ENCODE data around the gene ALOX15B.

The ALOX15B gene

DNA sequence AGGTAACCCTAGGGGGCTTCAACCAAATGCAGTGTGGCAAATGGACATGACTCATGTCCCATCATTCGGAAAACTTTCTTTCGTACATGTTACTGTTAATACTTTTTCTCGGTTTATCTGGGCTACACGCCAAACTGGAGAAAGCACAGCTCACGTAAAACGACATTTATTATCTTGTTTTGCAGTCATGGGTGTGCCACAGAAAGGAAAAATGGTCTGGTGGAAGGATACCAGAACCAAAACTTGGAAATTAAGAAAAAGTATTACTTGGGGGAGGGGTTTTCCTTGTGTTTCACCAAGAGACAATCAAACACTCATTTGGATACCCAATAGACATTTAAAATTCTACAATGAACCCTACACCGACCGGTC, 23.6 kb downstream of the ALOX15B start:
- H3K36me3 Mint-ChIP-seq (ENCODE audit: low read depth), result no peaks in the 10 kb centered on the region
- peaks cover 98% of the 10 kb centered on the region for H3K27me3 Mint-ChIP-seq (ENCODE audit: low read depth)
- peaks cover 16% of the 10 kb centered on the region for H3K4me1 Mint-ChIP-seq
- H3K9me3 Mint-ChIP-seq, result no peaks in the 10 kb centered on the region
- TF ChIP-seq, protein P1, sequence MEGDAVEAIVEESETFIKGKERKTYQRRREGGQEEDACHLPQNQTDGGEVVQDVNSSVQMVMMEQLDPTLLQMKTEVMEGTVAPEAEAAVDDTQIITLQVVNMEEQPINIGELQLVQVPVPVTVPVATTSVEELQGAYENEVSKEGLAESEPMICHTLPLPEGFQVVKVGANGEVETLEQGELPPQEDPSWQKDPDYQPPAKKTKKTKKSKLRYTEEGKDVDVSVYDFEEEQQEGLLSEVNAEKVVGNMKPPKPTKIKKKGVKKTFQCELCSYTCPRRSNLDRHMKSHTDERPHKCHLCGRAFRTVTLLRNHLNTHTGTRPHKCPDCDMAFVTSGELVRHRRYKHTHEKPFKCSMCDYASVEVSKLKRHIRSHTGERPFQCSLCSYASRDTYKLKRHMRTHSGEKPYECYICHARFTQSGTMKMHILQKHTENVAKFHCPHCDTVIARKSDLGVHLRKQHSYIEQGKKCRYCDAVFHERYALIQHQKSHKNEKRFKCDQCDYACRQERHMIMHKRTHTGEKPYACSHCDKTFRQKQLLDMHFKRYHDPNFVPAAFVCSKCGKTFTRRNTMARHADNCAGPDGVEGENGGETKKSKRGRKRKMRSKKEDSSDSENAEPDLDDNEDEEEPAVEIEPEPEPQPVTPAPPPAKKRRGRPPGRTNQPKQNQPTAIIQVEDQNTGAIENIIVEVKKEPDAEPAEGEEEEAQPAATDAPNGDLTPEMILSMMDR (IDR thresholded peaks at IDR 0.05; ENCODE audit: unreplicated experiment in 3 of 3), result no peak
- H3K27ac Mint-ChIP-seq, result no peak overlapping the region
- peak overlapping the region in 2 of 3 experiments; percentile 5 to 44 for H3K4me3 Mint-ChIP-seq

DNA sequence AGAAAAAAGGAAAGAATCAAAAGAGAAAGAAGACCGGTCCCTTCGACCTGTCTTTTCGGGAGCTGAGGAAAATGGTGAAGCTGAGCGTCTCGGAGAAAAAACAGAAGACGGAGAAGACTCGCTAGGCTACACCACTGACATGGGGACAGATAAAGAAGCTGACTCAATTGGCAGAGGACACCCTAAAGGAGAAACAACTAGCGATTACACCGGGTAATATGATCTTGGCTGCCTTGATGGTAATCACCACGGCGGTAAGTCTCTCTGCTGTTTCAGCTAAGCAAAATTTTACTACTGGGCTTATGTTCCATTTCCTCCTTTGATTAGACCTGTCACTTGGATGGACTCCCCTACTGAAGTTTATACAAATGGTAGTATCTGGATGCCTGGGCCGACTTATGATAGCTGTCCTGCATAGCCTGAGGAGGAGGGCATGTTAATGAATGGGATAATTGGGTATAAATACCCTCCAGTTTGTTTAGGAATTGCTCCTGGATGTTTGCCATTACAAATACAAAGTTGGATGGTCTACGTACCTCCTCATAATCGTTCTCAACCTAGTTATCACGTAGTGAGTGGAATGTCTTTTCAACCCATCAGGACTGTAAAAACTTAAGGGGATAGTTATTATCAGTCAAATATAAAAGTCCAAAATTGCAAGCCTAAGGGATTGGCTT, 24.1 kb downstream of the ALOX15B start:
- Mint-ChIP-seq H3K36me3 (ENCODE audit: low read depth) (no peaks in the 10 kb centered on the region), H3K4me1 (peaks cover 16% of the 10 kb centered on the region), H3K4me3 (peak overlapping the region; percentile 2 to 44 (median 5)), H3K9me3 (no peaks in the 10 kb centered on the region), H3K27me3 (ENCODE audit: low read depth) (peaks cover 98% of the 10 kb centered on the region), H3K27ac (no peak overlapping the region)
- TF ChIP-seq, protein P1 (IDR thresholded peaks at IDR 0.05; ENCODE audit: unreplicated experiment in 3 of 3), result no peak

DNA sequence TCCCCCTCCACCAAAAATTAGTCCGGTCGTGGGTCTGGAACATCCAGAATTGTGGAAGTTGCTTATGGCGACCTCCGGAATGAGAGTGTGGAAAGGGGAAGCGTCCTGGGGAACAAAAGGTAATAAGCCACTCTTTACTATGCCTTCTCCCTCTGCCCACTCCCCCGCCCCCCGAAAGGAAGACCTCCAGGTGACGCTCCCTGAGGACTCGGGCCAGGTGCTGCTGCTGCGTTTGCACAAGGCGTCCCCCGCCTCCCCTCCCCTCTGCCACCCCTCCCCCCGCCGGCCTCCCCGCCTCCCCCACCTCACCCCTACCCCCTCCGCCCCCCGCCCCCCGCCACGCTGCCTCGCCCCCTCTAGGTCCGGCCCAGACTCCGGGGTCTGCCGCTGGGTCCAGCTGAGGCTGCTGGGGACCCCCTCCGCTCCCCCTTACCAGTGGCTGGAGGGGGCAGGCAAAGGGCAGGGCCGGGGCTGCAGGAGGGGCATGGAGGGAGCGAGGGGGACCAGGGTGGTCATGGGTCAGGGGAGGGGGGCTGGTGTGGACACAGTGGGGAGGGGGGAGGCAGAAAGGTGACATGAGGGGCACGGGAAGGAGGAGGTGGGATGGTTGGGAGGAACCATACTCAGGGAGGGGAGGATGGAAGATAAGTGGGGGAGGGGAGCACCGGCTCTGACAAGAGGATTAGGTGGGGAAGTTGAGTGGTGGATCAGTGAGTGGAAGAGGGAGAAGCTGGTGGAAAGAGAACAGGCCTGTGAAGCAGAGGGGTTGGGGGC, 25.1 kb downstream of the ALOX15B start:
- Mint-ChIP-seq H3K36me3 (ENCODE audit: low read depth) (no peaks in the 10 kb centered on the region), H3K9me3 (no peaks in the 10 kb centered on the region), H3K27me3 (ENCODE audit: low read depth) (peaks cover 98% of the 10 kb centered on the region), H3K27ac (no peak overlapping the region), H3K4me1 (peaks cover 16% of the 10 kb centered on the region), H3K4me3 (peak overlapping the region in 1 of 3 experiments; percentile 26)
- TF ChIP-seq, protein P1 (IDR thresholded peaks at IDR 0.05; ENCODE audit: unreplicated experiment in 3 of 3), result no peak

DNA sequence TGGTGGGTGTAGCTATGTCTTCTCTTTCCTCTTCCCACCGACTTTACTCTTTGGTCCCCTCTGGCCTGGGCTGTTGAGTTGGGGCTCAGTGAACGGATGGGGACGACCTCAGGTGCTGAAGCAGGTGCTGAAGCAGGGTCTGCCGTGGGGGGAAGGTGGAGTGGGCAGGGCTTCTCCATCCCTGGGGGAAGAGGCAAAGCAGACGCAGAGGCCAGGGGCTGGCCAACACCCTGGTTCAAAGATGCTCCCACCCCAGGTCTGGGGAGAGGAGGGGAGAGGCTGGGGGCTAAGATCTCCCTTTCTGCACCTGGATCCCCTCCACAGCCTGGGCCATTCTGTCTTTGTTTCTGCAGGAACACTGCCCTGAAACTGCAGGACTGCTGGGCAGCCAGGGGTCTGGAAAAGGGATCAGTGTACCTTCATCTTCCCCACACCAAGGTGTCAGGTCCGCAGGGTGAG, 25.7 kb downstream of the ALOX15B start:
- no peak overlapping the region for H3K27ac Mint-ChIP-seq
- peak overlapping the region in 1 of 3 experiments; percentile 26 for H3K4me3 Mint-ChIP-seq
- H3K27me3 Mint-ChIP-seq (ENCODE audit: low read depth), result peaks cover 98% of the 10 kb centered on the region
- TF ChIP-seq, protein P1 (IDR thresholded peaks at IDR 0.05; ENCODE audit: unreplicated experiment in 3 of 3), result no peak
- H3K4me1 Mint-ChIP-seq, result peaks cover 16% of the 10 kb centered on the region
- no peaks in the 10 kb centered on the region for H3K9me3 Mint-ChIP-seq
- H3K36me3 Mint-ChIP-seq (ENCODE audit: low read depth), result no peaks in the 10 kb centered on the region

GRCh38 chr17:8066841-8067775, 28.2 kb downstream of the ALOX15B start:
- Mint-ChIP-seq H3K36me3 (ENCODE audit: low read depth) (no peaks in the 10 kb centered on the region), H3K9me3 (no peaks in the 10 kb centered on the region), H3K27ac (no peak overlapping the region), H3K4me1 (peaks cover 12% of the 10 kb centered on the region), H3K27me3 (ENCODE audit: low read depth) (peaks cover 98% of the 10 kb centered on the region), H3K4me3 (no peak overlapping the region)
- TF ChIP-seq, protein P1 (IDR thresholded peaks at IDR 0.05; ENCODE audit: unreplicated experiment in 3 of 3), result no peak
